Thyroid gland (tissue), 4 donors: Measurements from ENCODE around the gene INSM1.

Experiments used
- POLR2A ChIP-seq, 2 donors: fragments of 450-650 bp; IDR thresholded peaks; one replicate each; pipeline ENCODE4 v1.6.1; 2017; ENCODE audit warnings: antibody characterized with exemption in 2 of 2, mild to moderate bottlenecking in 2 of 2, moderate library complexity in 1 of 2
- TF ChIP-seq, protein P1 (sequence below), 6 experiments: fragments of 200-600 bp in 3 of 6; fragments of 450-650 bp in 3 of 6; sonication (generic) in 3 of 6; IDR thresholded peaks; one replicate each; pipeline ENCODE4 v1.5.1; 2016 to 2019; ENCODE audit warnings: antibody characterized with exemption in 6 of 6, mild to moderate bottlenecking in 2 of 6, inconsistent platforms in 1 of 6, moderate library complexity in 1 of 6

DNA sequence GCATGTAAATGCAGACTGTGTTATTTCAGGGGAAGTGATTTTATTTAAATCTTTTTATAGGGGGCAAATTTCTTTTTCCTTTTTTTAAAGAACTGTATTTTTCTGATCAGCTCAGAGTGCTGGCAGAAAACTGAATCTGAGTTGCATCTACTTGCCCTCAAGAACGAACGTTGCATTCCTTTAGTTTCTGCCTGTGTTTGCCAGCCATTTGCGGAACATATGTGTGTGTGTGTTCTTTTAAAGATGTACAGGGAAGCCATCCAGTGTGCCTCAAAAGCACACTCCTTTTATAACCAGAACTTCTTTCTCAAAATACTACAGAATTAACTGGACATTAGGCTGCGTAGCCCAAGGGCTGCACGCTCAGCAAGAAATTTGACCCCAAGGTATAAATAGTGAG, 25.8 kb upstream of the INSM1 start:
- TF ChIP-seq, protein P1, sequence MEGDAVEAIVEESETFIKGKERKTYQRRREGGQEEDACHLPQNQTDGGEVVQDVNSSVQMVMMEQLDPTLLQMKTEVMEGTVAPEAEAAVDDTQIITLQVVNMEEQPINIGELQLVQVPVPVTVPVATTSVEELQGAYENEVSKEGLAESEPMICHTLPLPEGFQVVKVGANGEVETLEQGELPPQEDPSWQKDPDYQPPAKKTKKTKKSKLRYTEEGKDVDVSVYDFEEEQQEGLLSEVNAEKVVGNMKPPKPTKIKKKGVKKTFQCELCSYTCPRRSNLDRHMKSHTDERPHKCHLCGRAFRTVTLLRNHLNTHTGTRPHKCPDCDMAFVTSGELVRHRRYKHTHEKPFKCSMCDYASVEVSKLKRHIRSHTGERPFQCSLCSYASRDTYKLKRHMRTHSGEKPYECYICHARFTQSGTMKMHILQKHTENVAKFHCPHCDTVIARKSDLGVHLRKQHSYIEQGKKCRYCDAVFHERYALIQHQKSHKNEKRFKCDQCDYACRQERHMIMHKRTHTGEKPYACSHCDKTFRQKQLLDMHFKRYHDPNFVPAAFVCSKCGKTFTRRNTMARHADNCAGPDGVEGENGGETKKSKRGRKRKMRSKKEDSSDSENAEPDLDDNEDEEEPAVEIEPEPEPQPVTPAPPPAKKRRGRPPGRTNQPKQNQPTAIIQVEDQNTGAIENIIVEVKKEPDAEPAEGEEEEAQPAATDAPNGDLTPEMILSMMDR (IDR thresholded peaks at IDR 0.05) = no peak
- TF ChIP-seq POLR2A (IDR thresholded peaks at IDR 0.05) = no peak
